GM10266 (cell line): Measurements from ENCODE around the gene DNAJC30.
"Not testable (repeated sequence)": the region's sequence is repeated elsewhere in the genome, so short reads cannot be mapped to it uniquely, and the experiment has no call there.

Experiments used
- DNase-seq: peaks from one replicate; pipeline ENCODE4 v3.0.0; 2012; ENCODE audit errors: extremely low spot score
- TF ChIP-seq, protein P1 (sequence below): IDR thresholded peaks from 2 replicates; pipeline ENCODE4 v1.5.1; 2012; ENCODE audit warnings: mild to moderate bottlenecking, low read depth; ENCODE audit not compliant: control insufficient read depth, insufficient read depth; ENCODE audit errors: missing control alignments

The DNAJC30 gene

DNA sequence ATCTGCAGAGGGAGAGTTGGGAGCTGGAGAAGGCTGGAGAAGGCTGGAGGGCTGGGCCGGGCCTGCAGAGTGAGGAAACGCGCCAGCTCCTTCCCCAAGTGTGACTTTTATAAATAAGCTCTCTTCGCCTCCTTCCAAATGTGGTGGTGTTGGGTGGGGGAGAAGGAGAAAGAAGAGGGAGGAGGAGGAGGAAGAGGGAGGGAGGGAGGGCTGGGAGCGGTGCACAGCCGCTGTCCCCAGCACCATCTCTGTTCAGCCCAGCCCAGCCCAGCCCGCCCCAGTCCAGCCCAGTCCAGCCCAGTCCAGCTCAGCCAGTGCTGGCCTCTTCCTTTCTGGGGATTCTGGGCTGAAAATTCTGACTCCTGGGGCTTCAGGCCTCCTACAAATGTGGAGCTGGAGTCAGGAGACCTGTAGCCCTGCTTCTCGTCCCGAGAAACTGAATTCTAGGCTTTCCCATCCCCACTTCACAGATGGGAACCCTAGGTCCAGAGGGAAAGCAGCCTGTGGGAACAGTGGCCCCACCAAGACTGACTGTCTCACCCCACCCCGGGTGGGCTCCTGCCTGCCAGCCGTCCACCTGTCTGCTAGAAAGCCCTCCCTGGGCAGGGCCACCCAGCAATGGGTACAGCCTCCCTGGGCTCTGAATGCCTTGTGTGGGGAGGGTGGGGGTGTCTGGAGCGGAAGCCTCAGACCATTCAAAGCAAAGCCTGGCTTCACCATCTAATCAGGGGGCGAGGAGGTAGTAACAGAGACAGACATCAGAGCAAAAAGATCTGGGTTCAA lies 34.0 kb upstream of the DNAJC30 start:
- TF ChIP-seq, protein P1, sequence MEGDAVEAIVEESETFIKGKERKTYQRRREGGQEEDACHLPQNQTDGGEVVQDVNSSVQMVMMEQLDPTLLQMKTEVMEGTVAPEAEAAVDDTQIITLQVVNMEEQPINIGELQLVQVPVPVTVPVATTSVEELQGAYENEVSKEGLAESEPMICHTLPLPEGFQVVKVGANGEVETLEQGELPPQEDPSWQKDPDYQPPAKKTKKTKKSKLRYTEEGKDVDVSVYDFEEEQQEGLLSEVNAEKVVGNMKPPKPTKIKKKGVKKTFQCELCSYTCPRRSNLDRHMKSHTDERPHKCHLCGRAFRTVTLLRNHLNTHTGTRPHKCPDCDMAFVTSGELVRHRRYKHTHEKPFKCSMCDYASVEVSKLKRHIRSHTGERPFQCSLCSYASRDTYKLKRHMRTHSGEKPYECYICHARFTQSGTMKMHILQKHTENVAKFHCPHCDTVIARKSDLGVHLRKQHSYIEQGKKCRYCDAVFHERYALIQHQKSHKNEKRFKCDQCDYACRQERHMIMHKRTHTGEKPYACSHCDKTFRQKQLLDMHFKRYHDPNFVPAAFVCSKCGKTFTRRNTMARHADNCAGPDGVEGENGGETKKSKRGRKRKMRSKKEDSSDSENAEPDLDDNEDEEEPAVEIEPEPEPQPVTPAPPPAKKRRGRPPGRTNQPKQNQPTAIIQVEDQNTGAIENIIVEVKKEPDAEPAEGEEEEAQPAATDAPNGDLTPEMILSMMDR, result no peak

DNA sequence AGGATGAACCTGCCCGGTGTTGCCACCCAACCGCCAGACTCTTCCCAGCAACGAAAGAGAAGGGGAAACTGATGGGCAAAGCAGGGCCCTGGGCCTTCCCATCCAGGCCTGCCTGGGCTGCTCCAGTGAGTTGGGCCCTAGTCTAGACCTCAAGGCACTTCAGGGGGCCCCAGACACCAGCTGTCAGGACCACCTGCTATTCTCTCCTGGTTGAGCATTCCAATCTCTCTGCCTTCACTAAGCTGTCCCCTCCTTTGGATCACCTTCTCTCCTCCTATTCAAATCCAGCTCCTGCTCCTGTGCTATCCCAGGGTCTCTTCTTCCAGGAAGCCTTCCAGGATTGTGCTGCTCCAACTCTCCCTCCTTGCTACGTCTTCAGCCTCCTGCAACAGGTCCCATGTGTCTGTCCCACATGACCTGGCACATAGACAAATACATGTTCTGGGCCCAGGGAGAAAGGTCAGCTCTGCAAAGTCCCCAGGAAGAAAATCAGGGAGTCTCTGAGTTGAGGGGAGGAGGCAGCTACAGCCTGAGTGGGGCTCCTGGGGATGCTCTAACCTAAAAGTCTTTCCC lies 33.2 kb upstream of the DNAJC30 start:
- TF ChIP-seq, protein P1, result no peak
- no peak for DNase-seq

More for the DNA sequence above, 34.0 kb upstream of the DNAJC30 start:
- peak; percentile 18 for DNase-seq

DNA sequence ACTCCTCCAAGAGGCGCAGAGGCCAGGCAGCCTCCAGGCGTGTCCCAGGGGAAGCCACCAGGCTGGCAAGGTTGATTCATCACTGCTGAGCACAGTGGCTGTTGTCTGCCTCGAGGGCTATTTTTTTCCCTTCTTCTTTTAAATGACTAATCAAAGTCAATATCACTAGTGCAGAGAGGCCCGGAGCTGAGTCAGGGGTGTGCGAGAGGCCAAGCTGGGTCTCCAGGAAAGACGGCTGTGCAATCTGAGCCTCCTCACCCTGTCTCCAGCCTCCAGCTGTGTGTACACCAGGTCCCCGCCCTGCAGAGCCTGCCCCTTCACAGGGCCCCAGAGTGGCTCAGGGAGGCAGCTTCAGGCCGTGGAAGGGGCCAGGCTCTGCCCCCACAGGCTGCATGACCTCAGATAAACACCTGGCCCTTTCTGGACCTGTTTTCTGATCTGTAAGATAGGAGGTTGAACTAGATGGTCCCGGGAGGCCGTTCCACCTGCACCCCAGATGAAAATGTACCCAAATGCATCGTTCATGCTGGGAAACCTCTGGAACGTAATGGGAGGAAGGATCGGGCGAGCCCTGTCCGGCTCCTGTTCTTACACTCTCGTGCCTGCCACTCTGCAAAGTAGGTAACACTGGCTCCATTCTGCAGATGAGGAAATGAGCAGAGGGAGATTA lies 32.5 kb upstream of the DNAJC30 start:
- DNase-seq, result no peak
- TF ChIP-seq, protein P1, result no peak

DNA sequence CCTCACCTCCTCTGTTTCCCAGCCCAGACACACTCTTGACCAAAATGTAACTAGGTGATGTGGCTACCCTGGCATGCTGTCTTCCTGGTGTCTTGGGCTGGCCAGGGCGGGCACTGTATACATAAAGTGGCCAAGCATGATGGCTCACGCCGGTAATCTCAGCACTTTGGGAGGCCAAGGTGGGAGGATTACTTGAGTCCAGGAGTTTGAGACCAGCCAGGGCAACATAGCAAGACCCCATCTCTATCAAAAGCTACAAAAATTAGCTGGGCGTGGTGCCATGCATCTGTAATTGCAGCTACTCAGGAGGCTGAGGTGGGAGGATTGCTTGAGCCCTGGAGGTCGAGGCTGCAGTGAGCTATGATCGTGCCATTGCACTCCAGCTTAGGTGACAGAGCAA lies 30.1 kb upstream of the DNAJC30 start:
- not testable (repeated sequence) for DNase-seq

DNA sequence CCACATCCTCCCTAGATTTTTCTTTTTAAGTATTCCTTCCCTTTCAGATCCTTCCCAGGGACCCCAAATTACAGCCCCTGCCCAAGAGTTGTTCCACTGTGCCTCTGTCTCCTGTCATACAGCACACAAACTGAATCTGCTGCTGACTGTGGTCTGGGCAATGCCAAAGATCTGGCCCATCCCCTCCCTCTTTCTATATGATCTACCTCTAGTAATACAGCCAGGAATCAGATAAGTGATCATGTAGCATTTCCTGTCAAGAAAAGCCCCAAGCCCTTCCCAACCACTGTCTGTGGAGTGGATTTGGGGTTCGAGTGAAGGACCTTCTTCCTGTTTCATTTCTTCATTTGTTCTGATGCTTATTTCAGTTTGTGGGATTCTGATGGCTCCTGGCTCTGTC lies 29.5 kb upstream of the DNAJC30 start:
- no peak for DNase-seq
- TF ChIP-seq, protein P1, result no peak

DNA sequence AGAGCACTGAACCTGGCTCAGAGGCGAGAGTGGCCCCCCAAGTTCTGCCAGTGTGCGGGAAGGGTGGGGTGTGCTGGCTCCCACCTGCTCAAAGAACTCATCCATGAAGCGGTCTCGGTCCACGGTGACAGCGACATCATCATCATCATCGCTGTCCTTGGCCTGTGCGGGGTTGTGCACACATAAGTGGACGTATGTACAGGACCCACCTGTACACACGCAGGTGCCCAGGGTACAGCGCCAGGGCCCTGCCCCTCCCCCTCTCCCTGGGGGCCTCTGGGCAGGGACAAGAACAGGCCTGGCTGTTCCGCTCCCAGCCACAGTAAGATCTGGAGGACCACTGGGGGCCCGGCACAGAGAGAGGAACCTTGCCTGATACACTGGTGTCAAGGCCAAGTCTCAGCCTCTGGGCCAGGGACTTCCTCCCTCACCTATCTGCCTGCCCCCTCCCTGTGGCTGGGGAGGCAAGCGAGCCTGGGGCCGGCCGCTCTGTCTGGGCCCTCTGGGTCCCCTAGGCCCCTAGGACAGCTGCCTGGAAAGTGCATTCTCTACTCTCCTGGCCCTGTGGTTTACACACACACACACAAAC lies 25.8 kb upstream of the DNAJC30 start:
- no peak for DNase-seq
- TF ChIP-seq, protein P1, result no peak

DNA sequence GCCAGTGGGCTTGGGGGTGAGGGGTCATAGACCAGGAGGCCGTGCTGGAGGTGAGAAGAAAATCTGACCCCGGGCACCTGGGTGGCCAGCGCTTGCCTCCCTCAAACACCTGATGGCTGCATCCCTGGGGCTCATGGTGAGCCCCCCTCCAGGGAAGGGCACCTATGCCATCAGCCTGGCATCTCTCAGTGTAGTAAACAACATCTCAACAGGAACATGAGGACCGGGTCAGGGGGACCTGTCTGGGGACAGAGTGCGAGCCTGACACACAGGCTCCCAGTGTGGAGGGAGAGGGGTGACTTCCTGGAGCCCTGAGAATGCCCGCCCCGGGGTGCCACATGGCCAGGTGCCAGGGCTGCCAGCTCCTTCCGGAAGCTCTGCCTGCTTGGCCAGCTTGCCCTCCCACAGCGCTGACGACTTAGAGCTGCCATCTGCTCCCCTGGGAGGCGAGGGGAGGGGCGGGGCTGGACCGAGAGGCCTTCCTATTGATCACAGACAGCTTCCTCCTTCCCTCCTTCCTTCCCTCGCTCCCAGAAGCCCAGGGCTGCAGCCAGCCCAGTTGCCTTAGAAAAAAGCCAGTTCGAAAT lies 23.9 kb upstream of the DNAJC30 start:
- no peak for DNase-seq

More for the DNA sequence above, 23.9 kb upstream of the DNAJC30 start:
- TF ChIP-seq, protein P1, result no peak
